HG03442 (cell line): ENCODE data around the gene SLC47A2.

ENCODE experiments used
- ATAC-seq: cut with Tn5 transposase; IDR thresholded peaks from one replicate; pipeline ENCODE4 v1.9.1; 2021; ENCODE audit warnings: mild to moderate bottlenecking, moderate library complexity; ENCODE audit not compliant: unreplicated experiment

The SLC47A2 gene

DNA sequence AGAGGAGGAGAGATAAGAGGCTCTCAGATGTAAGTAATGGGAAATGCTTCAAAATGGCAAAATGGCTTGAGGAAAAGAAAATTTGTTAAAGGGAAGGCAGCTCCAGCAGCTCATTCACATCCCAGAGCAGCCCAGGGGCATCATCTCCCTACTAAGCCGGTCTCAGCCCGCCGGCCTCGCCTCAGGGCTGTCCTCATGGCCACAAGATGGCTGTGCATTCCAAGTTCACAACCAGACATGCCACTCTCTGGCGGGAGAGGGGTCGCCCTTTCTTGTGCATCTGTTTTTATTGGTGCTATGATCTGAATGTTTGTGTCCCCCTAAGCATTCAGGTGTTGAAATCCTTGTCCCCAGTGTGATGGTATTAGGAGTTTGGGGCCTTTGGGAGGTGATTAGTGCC is 13.5 kb upstream of the SLC47A2 start:
- no peak for ATAC-seq

DNA sequence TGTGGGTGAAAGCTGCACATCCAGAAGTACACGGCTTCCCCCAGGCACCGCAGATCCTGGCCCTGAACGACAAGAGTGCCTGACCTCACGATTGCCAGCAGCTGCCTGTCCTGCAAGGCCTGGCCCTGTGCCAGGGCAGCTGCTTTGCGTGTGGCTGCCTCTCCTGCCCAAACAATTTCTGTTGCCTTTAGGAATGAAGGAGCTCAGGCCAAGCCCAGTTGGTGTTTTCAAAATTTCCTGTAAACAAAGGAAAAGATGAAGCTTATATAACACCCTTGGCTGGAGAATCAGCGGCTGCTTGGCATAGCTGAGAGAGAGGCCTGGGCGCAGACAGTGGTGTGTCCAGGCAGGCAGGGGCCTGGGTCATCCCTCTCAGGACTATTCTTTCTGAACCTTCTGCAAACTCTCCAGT is 11.7 kb upstream of the SLC47A2 start:
- no peak for ATAC-seq

DNA sequence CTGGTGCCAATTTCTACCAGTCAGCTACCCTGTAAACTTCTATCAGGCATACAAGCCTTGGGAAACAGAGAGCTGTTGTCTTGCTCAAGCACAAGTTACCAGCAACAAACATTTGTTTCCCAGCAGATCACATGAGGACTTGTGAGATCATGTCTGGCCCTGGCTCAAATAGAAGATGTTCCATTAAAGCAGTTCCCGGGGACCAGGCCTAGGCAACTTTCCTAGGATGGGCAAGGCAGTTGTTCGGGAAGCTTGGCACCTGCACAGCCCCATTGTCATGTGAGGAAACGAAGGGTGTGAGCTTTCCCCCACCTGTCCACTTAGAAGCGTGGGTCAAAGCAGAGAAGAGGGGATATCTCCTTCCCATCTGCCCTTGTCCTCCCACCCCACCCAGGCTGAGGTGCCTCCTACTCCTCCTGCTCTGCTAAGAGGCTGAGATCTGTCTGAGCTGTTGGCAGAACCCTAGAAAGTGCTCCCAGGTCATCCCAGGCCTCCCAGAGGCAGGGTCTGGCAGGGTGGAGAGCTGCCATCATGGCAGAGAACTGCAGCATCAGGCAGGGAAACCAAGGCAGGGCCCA is 11.2 kb upstream of the SLC47A2 start:
- ATAC-seq = no peak

GRCh38 chr17:19726631-19727376 is 10.4 kb upstream of the SLC47A2 start:
- no peak for ATAC-seq

GRCh38 chr17:19725486-19725885 is 9.1 kb upstream of the SLC47A2 start:
- no peak for ATAC-seq

- ATAC-seq = no peak
Observed at GRCh38 chr17:19724501-19725420, 8.4 kb upstream of the SLC47A2 start.

GRCh38 chr17:19723964-19724363 is 7.6 kb upstream of the SLC47A2 start:
- no peak for ATAC-seq

DNA sequence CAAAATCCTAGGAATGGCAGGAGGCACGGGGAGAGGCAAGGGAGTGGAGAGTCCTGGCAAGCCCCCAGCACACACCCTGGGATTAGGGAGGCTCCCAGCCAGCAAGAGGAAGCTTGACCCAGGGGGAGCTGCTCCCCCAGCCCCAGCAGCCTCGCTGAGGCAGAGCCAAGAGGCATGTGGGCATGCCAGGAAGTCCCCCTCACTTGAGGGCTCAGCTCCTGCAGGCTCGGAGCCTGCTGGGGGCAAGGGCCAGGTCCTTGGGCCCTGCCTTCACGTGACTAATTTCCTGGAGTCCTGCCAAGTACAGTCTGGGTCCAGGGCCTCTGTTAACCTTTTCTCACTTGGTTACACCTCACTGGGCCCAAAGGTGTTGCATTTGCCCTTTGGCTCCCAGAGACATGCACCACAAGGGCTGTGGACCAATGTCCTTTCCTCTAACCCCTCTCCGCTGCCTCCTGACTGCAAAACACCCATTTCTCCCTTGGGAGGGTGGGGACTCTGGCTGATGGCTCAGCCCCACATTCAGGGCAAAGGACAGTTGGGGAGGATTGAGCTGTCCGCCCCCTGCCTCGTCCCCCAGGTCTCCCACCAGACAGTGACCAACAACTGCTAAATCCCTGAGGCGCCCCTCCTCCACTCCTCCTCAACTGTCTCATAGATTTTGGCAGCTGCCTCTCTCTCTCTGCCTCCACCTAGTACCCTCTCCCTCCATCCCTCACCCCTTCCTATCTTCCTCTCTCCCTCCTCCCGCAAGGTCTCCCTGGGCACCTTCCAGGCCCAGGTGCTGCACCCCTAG is 4.4 kb upstream of the SLC47A2 start:
- no peak for ATAC-seq

DNA sequence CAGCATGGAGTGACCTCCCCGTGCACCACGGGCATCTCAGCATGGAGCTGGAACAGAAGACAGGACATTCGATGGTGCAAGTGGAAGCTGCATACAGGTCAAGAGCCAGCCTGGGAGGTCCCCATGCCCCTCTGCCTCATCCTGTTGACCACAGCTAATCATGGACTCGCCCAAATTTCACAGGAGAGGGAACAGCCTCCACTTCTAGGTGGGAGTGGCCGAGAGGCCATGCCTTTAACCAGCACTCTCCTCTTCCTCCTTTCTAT is 3.8 kb upstream of the SLC47A2 start:
- no peak for ATAC-seq

GRCh38 chr17:19719355-19720209 is 3.2 kb upstream of the SLC47A2 start:
- no peak for ATAC-seq

GRCh38 chr17:19718613-19719354 is 2.4 kb upstream of the SLC47A2 start:
- ATAC-seq = no peak

GRCh38 chr17:19718041-19718612 is 1.7 kb upstream of the SLC47A2 start:
- no peak for ATAC-seq

- ATAC-seq = no peak
Observed at GRCh38 chr17:19717411-19717908, 1.1 kb upstream of the SLC47A2 start.

GRCh38 chr17:19717031-19717360 is 612 bp upstream of the SLC47A2 start:
- ATAC-seq = no peak

DNA sequence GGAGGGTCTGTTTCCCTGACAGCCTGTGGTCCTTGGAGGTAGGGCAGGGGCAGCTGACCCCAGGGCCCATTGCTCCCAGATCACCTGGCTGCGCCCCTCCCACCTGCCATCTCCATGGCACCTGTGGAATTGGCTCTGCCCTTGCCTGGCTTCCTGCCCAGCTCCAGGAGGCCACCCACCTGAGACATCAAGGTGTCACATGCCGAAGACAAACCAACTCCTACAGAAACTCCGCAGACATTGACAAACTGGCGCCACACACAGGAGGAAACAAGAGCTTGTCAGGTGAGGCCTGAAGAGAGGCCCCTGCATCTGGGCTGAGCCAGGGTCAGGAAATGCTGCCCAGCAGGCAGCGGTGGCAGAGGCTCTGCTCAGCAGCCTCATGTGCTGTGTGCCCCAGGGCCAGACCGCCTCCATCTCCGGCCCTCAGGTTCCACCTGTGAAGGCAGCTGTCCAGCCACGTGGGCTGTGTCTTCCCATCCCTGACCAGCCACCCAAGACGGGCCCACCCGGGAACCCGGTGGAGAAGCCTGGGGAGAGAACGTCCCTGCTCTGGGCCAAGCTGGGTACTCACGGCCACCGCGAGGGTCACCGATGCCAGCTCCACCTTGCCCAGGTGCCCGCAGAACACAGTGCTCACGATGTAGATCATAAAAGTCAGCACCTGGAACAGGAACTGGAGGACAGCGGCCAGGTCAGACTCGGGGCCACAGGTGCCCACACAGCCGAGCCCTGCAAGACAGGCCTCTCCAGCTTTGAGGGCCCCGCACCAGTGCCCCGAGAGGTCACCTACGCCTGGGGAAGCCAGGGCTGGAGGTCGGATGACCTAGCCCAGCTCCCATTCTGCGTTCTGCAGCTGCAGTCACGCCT is 1.6 kb downstream of the SLC47A2 start:
- ATAC-seq = no peak

- no peak for ATAC-seq
Observed at GRCh38 chr17:19713901-19714361, 2.5 kb downstream of the SLC47A2 start.

GRCh38 chr17:19713462-19713861 is 2.9 kb downstream of the SLC47A2 start:
- ATAC-seq = no peak

DNA sequence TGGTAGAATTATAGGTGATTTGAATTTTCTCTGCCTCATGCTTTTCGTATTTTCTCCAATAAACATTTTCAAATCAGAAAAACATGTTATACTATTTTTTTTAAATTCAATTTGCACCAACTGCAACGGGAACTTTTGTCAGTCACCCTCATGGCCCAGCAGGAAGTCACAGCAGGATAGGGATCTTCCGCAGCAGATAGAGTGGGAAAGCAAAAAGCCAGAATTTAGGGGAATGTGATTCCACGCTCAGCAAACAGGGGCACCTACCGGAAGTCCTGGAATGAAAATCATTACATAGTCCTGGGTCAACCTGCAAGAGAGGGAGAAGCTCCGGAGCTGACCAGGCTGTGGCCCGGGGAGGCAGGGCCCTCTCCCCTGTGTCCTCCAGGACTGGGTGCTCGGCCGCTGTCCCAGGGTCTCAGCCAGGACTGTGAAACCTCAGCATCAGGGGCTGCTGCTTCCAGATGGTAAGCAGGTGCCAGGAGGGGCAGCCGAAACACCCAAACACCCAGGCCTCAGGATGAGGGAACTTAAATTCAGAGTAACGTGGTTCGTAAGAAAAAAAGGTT is 3.9 kb downstream of the SLC47A2 start:
- no peak for ATAC-seq
